KOPT-K1 (cell line): ENCODE measurements around the gene FAXC.
"Not testable (repeated sequence)": the region's sequence is repeated elsewhere in the genome, so short reads cannot be mapped to it uniquely, and the experiment has no call there.

ENCODE experiments used
- H3K27ac ChIP-seq: fragments of 200-600 bp; sonication (generic); 2 replicates; pipeline ENCODE4 v1.5.1; 2016; ENCODE audit warnings: antibody characterized with exemption, mild to moderate bottlenecking, low read depth, low read length; ENCODE audit not compliant: poor library complexity, severe bottlenecking
- H3K36me3 ChIP-seq: fragments of 200-600 bp; sonication (generic); 2 replicates; pipeline ENCODE4 v1.5.1; 2017; ENCODE audit warnings: antibody characterized with exemption, mild to moderate bottlenecking, low read length, moderate library complexity; ENCODE audit not compliant: insufficient read depth
- H3K9me3 ChIP-seq: fragments of 200-600 bp; sonication (generic); 2 replicates; pipeline ENCODE4 v1.5.1; 2017; ENCODE audit warnings: antibody characterized with exemption, low read length, mild to moderate bottlenecking; ENCODE audit not compliant: insufficient read depth, poor library complexity, severe bottlenecking

The FAXC gene

DNA sequence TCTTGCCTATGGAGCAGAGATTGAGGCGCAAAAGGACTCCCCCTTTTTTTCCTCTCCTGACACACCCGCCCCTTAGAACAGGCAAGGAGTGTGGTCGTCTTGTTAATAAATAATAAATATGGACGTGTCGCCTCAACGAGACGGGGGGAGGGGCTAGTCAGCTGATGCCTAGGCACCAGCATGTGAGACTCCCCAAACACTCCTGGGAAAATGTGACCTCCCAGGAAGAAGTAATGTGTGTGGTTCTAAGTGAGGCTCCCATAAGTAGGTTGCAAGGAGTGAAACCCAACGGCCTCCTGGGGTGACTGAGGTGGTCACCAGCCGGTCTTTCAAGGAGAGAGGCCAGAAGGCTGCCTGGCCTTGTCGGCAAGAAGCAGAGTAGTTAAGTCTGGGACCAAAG lies 1.1 kb upstream of the FAXC start:
- H3K36me3 ChIP-seq: no peaks in the 10 kb centered on the region
- peaks cover 8% of the 10 kb centered on the region for H3K9me3 ChIP-seq
- H3K27ac ChIP-seq: no peak overlapping the region

DNA sequence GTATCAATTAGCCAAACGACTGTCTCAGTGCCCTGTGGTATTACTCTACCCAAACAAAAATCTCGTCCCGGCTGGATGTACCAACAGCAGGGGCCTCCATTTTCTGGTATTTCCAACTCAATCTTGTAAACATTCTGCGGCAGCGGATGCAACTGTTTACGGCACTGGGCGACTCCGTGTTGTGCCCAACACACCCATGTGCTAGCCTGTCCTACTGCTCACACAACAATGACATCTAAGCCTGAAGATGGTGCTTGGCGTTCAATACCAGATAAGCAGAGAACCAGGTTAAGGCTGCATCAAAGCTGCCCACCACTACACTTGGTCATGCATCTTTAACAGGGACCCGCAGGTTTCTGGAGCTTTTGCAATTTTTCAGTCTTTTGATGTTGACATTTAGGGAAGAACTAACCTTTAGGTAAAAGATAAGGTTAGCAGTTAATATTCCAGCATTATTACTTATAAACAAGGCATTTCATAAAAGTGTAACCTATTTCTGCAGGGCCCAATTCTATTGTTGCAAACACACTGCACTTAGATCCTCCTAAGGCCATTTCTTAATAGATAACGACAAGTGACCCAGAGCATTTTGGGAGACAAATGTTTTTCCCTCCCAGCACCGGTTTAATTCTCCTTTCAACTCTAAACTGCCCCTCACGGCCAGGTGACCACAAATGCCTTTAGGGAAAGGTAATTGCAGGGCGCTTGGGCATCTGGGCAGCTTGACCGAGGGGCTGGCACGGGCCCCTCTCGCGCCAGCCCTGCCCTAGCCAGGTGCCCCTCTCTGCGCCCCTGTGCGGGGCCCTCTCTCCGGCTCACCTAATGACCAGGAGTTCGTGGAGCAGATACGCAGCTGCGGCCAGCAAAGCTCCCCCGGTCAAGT lies 945 bp downstream of the FAXC start:
- Histone ChIP-seq H3K27ac (no peak overlapping the region), H3K9me3 (peaks cover 8% of the 10 kb centered on the region), H3K36me3 (no peaks in the 10 kb centered on the region)

DNA sequence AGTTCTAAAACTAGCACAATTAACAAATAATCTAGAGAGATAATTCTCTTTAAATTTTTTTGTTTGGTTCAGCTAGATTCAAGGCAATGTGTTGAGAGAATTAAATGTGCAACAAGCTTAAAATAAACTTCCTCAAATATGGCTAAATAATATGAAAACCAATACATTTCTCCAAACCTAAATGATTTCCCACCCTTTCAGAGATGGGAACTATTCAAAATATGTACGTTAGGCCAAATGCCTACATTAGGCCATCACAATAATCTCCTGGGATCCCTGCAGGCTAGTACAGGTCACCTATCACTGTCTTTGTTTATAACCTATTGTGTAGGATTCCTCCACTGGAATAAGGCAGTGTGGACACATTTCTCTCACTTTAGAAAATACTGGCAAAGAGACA lies 1.7 kb downstream of the FAXC start:
- no peak overlapping the region for H3K27ac ChIP-seq
- H3K36me3 ChIP-seq: no peaks in the 10 kb centered on the region
- peaks cover 8% of the 10 kb centered on the region for H3K9me3 ChIP-seq

DNA sequence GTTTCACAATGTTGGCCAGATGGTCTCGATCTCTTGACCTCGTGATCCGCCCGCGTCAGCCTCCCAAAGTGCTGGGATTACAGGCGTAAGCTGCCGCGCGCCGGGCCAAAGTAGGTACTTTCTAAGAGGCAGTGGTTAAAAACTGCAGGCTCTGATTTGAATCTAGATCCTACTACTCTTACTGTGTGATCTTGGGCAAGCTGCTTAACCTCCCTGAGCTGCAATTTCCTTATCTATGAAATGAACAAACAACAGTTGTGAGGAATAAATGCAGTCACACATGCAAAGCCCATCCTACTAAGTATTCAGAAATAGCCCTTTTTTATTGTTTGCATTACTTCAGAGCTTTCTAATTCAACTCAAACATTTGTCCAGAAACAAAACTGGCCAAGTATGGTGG lies 2.9 kb downstream of the FAXC start:
- H3K9me3 ChIP-seq: peaks cover 8% of the 10 kb centered on the region
- no peaks in the 10 kb centered on the region for H3K36me3 ChIP-seq
- H3K27ac ChIP-seq: no peak overlapping the region

DNA sequence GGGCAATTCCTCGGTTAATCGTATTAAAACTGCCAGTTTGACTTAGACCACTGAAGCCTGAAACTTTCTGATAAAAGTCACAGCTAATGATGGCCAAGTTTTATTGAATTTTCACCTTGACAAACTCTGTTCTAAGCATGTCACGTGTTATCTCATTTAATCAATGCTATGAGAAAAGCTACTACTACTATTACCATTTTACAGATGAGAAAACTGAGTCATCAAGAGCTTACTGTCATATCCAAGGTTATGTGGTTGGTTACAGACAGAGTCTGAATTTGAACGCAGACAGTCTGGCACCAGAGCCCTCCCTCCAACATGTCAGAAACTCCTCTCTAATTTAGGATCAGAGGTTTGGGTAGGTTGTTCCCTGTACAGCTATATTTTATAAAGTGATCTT lies 4.3 kb downstream of the FAXC start:
- H3K27ac ChIP-seq: no peak overlapping the region
- H3K36me3 ChIP-seq: no peaks in the 10 kb centered on the region
- peaks cover 4% of the 10 kb centered on the region for H3K9me3 ChIP-seq

DNA sequence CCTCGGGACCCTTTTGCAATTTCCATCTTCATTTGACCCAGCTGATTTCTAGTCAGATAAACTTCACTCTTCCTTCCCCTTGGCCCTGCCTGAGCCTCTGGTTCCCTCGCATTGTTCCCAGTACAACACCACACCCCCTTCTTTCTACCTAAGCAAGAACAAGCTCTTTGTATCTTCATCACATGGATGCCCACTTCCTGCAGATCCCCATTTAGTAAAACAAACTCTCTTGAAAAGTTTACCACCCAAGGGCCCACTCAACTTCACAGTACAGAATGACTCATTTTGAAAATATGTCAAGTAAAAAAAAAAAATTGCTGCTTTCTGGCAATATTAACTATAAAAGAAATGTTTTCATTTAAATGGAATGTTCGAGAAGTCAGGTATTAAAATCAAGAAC lies 5.2 kb downstream of the FAXC start:
- no peak overlapping the region for H3K27ac ChIP-seq
- H3K36me3 ChIP-seq: no peaks in the 10 kb centered on the region
- H3K9me3 ChIP-seq: peaks cover 4% of the 10 kb centered on the region

DNA sequence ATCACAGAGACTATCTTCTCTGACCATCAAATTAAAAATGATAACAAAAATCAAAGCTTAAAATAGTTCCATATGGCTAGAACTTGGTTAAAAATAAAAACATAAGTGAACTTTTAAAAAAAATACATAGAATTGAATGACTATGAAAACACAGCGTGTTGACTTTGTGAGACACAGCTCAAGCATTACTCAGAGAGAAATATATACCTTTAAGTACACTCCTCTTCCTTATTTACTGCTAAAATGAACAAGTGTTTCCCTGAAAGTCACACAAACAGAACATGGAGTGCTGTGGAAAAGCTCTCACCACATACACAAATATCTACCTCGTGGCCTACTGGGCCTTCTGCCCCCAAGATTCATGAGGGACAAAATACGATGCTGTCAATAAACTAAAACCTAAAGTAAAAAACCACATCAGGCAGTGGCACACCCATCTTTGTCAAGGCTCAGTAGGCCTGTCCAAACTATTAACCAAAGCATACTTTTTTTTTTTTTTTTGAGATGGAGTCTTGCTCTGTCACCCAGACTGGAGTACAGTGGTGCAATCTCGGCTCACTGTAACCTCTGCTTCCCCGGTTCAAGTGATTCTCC lies 7.5 kb downstream of the FAXC start:
- H3K9me3 ChIP-seq: no peaks in the 10 kb centered on the region
- no peak overlapping the region for H3K27ac ChIP-seq
- no peaks in the 10 kb centered on the region for H3K36me3 ChIP-seq

DNA sequence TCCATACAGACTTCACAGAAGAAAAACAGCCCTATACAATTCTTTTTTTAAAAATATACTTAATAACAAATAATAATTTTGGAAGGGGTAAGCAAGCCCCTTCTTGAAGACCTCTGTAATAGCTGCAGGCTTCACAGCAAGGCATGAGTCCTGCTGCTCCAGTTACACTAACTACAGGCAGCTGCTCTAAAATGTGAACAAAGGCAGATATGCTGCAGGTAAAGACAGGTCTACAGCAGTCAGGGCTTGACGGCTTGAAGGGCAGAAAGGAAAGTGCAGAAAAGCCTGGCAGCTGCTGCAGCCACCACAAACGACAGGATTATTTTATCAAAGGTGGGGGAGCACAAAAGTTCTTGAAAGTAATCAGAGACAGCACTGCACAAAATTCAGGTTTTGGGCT lies 11.3 kb downstream of the FAXC start:
- Histone ChIP-seq H3K27ac (no peak overlapping the region), H3K36me3 (no peaks in the 10 kb centered on the region), H3K9me3 (no peaks in the 10 kb centered on the region)

DNA sequence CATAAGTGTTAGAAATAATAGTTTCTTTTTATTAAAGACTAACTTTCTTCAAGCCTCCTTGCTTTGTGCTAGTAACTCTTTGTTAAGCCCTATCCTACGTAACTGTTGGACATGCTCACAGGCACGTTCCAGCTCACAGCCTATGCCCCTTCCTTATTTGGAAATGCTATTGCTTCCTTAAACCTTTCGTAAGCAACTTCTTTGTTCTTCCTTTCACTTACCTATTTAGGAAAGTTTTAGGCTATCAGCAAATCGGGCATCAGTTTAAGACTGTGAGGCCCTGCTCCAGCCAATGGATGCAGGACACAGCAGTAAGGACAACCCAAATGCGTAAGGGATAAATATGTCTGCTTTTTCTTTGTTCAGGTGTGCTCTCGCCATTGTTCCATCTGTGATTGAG lies 14.2 kb downstream of the FAXC start:
- not testable (repeated sequence) for H3K27ac ChIP-seq, H3K9me3 ChIP-seq, H3K36me3 ChIP-seq

DNA sequence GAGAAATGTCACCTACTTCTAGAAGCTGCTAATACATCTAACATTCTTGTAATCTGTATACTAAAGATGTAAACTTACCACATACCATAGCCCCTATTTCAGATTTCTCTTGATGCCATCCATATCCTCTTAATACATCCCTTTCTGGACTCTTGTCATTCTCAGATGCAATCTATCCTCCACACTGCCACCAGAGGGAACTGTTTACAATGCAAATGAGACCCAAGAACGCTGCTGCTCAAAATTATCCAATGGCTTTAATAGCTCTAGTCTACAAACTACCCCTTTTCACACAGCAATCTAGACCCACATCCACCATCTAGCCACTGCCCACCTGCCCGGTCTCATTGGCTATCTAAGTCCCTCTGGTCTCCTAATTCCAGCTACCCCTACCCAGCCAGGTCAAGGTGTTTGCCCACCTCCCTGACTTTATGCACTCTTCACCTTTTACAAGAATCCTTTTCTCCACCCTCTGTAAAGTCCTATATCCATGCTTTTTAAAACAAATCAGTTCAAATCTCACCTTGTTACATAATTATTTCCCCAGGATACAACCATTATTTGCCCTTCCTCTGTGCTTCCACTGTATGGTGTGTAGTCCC lies 14.8 kb downstream of the FAXC start:
- Histone ChIP-seq H3K9me3 (no peaks in the 10 kb centered on the region), H3K36me3 (no peaks in the 10 kb centered on the region), H3K27ac (no peak overlapping the region)

DNA sequence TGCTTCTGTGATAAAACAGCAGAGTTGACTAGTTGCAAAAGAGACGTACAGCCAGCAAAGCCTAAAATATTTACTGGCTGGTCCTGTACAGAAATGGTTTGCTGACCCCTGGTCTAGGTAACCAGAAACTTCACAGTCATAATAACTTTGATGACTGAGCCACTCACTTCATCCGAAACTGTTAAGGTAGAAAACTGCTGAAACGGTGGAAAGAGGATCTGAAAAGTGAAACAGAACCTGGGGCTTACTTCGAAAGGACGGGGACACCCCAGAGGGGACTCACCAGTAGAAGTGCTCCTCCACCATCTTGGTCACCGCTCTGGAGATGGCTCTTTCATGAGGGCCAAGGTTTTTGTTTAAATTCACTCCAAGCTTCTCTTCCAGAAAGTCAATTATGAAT lies 16.4 kb downstream of the FAXC start:
- Histone ChIP-seq H3K9me3 (no peaks in the 10 kb centered on the region), H3K27ac (no peak overlapping the region), H3K36me3 (no peaks in the 10 kb centered on the region)

DNA sequence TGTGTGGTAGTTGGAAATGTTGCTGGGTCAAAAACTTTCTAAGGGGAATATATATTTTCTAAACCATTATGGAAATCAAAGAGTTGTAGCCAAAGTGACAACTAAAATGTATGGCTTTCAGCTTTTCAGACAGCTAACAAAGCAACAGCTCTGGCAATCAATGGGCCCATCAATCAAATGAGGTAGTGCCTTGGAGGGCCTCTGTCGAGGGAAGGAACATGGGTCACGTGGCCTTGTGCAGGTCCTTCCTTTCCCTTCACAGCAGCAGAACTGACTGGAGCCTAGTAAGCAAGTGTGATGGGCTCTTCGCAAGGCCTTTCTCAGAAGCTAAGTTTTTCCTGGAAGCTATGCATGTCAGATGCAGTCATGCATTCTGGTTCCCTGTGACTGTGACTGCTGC lies 17.9 kb downstream of the FAXC start:
- Histone ChIP-seq H3K36me3 (no peaks in the 10 kb centered on the region), H3K27ac (no peak overlapping the region), H3K9me3 (no peaks in the 10 kb centered on the region)

DNA sequence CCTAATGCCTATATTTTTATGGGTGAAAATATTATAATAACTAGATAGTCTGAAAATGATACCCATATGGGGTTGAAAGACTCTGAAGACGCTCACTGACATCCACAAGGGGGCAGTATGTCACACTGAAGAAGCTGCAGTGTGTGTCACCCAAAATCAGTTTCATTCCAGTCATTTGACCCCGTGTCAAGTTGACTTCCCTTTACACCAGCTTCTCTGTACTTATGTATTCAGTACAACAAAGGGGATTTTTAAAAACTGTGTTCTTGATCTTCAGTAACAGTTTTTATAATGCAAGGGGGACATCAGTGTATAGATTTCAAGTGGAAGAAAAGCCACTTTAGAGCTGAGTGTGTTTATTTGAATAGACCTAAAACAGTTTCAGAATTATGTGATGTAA lies 19.3 kb downstream of the FAXC start:
- no peak overlapping the region for H3K27ac ChIP-seq
- H3K9me3 ChIP-seq: no peaks in the 10 kb centered on the region
- H3K36me3 ChIP-seq: no peaks in the 10 kb centered on the region

DNA sequence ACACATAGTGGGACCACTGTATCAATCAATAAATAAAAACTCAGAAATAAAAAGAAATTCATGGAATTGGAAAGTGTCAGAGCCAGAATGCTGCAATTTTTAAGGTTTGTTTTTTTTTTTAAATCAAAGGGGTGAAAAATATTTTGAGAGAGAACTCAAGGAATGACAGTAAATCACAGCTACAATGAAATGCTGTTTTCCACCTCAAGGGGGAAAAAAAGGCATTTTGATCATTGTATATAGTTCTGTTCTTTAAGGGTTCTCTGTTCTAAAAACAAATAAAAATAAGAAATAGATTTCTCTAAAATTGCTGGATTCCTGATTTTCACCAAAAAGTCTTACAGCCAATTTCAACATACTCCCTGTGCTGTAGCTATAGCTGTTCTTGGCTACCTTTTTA lies 24.5 kb downstream of the FAXC start:
- H3K36me3 ChIP-seq: no peaks in the 10 kb centered on the region
- H3K9me3 ChIP-seq: no peaks in the 10 kb centered on the region
- H3K27ac ChIP-seq: no peak overlapping the region

DNA sequence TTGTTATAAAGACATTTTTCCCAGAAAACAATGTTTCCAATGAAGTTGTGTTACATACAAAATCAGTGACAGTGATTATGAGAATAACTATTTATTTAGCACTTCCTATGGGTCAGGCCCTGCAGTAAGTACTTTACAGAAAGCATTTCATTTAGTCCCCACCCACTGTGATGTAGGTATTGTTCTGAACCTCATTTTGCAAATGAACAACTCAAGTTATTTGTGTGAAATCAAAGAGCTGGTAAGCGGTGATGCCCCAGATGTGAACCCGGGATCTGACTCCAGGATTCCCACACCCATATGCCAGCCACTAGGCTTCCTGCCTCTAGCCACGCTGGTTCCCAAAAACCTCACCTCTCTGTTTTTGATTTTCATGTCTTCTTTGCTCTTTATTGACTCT lies 30.9 kb downstream of the FAXC start:
- Histone ChIP-seq H3K36me3 (no peaks in the 10 kb centered on the region), H3K27ac (no peak overlapping the region), H3K9me3 (no peaks in the 10 kb centered on the region)

DNA sequence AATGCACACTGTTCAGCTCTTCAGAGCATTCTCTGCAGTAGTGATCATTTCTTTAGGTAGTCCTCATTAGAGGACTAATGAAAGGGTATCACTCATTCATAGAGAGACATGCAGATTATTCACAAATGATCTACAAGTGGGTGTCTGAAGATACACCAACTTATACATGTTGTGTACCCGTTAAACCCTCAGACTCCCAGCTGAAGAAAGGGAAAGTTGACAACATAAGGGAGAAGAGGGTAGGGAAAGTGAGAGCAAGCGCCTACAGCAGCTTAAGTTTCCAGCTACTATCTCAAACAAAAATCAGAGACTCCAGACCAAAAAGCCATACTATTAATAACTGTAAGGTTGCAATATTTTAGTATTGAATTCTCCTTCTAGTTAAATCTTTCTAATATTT lies 37.1 kb downstream of the FAXC start:
- Histone ChIP-seq H3K27ac (no peak overlapping the region), H3K36me3 (no peaks in the 10 kb centered on the region), H3K9me3 (no peaks in the 10 kb centered on the region)
